Inferior parietal cortex (tissue), 1 donor: ENCODE data around the gene PLXNA2.

Source experiments
- DNase-seq: peaks from one replicate; pipeline ENCODE4 v3.0.0-alpha.2; 2016; ENCODE audit errors: extremely low spot score

The PLXNA2 gene

GRCh38 chr1:208002078-208002477 lies 242.1 kb downstream of the PLXNA2 start:
- DNase-seq, result no peak

- DNase-seq, result no peak
Measured at GRCh38 chr1:208000504-208000903, 243.7 kb downstream of the PLXNA2 start.

GRCh38 chr1:207999972-208000371 lies 244.2 kb downstream of the PLXNA2 start:
- DNase-seq, result no peak

- DNase-seq, result no peak
Measured at GRCh38 chr1:207999274-207999915, 244.8 kb downstream of the PLXNA2 start.

GRCh38 chr1:207998691-207999090 lies 245.5 kb downstream of the PLXNA2 start:
- no peak for DNase-seq

- peak; percentile 80 for DNase-seq
Measured at GRCh38 chr1:207997486-207998268, 246.5 kb downstream of the PLXNA2 start.

GRCh38 chr1:207996636-207997035 lies 247.5 kb downstream of the PLXNA2 start:
- no peak for DNase-seq

GRCh38 chr1:207995576-207995975 lies 248.6 kb downstream of the PLXNA2 start:
- DNase-seq, result no peak

- no peak for DNase-seq
Measured at GRCh38 chr1:207993477-207994445, 250.4 kb downstream of the PLXNA2 start.

- no peak for DNase-seq
Measured at GRCh38 chr1:207992677-207993236, 251.4 kb downstream of the PLXNA2 start.

- no peak for DNase-seq
Measured at GRCh38 chr1:207991583-207992026, 252.6 kb downstream of the PLXNA2 start.

- DNase-seq, result no peak
Measured at GRCh38 chr1:207990876-207991582, 253.2 kb downstream of the PLXNA2 start.

GRCh38 chr1:207990455-207990854 lies 253.7 kb downstream of the PLXNA2 start:
- DNase-seq, result no peak

GRCh38 chr1:207988326-207989165 lies 255.6 kb downstream of the PLXNA2 start:
- no peak for DNase-seq

- DNase-seq, result no peak
Measured at GRCh38 chr1:207987164-207987563, 257.0 kb downstream of the PLXNA2 start.

GRCh38 chr1:207985996-207986395 lies 258.2 kb downstream of the PLXNA2 start:
- DNase-seq, result no peak

GRCh38 chr1:207984831-207985572 lies 259.2 kb downstream of the PLXNA2 start:
- DNase-seq, result no peak

GRCh38 chr1:207983044-207983635 lies 261.0 kb downstream of the PLXNA2 start:
- no peak for DNase-seq

GRCh38 chr1:207981976-207982375 lies 262.2 kb downstream of the PLXNA2 start:
- no peak for DNase-seq
